T-helper 1 cell treated with Interleukin-12 subunit alpha and Interleukin-12 subunit beta and Interleukin-4 antibody, amounts not matched to agents 30 μg/mL and 1 μg/mL, for 36 hours (primary cell): Measurements from ENCODE around the gene KCNA3.

Experiments
- H3K27ac Mint-ChIP-seq: one replicate; pipeline ENCODE4 v1.8.0; 2021; ENCODE audit warnings: mild to moderate bottlenecking, mixed read lengths
- H3K27me3 Mint-ChIP-seq: one replicate; pipeline ENCODE4 v1.8.0; 2021; ENCODE audit warnings: low read depth, mixed read lengths
- H3K36me3 Mint-ChIP-seq: one replicate; pipeline ENCODE4 v1.8.0; 2021; ENCODE audit warnings: low read depth, mixed read lengths
- H3K4me1 Mint-ChIP-seq: one replicate; pipeline ENCODE4 v1.8.0; 2021; ENCODE audit warnings: low read depth, mixed read lengths
- H3K4me3 Mint-ChIP-seq: one replicate; pipeline ENCODE4 v1.8.0; 2021; ENCODE audit warnings: mild to moderate bottlenecking, moderate library complexity, mixed read lengths
- H3K9me3 Mint-ChIP-seq: one replicate; pipeline ENCODE4 v1.8.0; 2021; ENCODE audit warnings: mixed read lengths

KCNA3 gene

GRCh38 chr1:110674337-110675059, at the start of gene KCNA3:
TSS of gene KCNA3 (minus strand) at chr1:110674940. CDS start at chr1:110674809, 131 bp downstream.
- H3K36me3 Mint-ChIP-seq: peaks cover 53% of the 10 kb centered on the region
- no peaks in the 10 kb centered on the region for H3K9me3 Mint-ChIP-seq
- peaks cover 38% of the 10 kb centered on the region for H3K4me1 Mint-ChIP-seq
- H3K27ac Mint-ChIP-seq: peak within 1 kb of the TSS; percentile 93
- H3K27me3 Mint-ChIP-seq: no peaks in the 10 kb centered on the region
- H3K4me3 Mint-ChIP-seq: peak within 1 kb of the TSS; percentile 95

- Mint-ChIP-seq H3K4me1 (peaks cover 20% of the 10 kb centered on the region), H3K36me3 (no peaks in the 10 kb centered on the region), H3K9me3 (no peaks in the 10 kb centered on the region), H3K4me3 (no peak overlapping the region), H3K27me3 (peaks cover 4% of the 10 kb centered on the region), H3K27ac (no peak overlapping the region)
These were observed 48.1 kb upstream of the KCNA3 start for GRCh38 chr1:110722807-110723206.

DNA sequence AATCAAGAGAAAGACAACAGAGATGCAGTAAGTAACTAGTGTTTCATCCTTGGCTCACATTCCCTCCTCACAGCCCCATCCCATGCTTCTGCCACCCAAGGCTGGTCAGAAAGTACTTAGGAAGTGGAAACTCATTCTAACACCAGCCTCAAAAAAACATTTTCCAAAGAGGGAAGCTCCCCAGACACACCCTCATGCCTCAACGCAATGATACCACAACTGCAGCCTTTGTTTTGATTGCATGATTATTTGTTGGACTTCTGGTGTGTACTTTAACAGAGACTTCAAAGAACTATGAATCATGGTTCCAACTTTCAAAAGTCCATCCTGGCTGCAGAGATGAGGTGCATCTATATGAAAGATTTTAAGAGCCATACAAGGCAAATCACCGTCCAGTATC, 45.2 kb upstream of the KCNA3 start:
- no peak overlapping the region for H3K4me3 Mint-ChIP-seq

GRCh38 chr1:110718452-110718851, 43.7 kb upstream of the KCNA3 start:
- Mint-ChIP-seq H3K27me3 (peaks cover 5% of the 10 kb centered on the region), H3K4me3 (no peak overlapping the region), H3K9me3 (no peaks in the 10 kb centered on the region)

More for the DNA sequence above, 45.2 kb upstream of the KCNA3 start:
- Mint-ChIP-seq H3K27ac (no peak overlapping the region), H3K36me3 (no peaks in the 10 kb centered on the region), H3K9me3 (no peaks in the 10 kb centered on the region), H3K27me3 (peaks cover 5% of the 10 kb centered on the region), H3K4me1 (no peaks in the 10 kb centered on the region)

GRCh38 chr1:110717179-110717578, 42.4 kb upstream of the KCNA3 start:
- Mint-ChIP-seq H3K27me3 (peaks cover 5% of the 10 kb centered on the region), H3K4me3 (no peak overlapping the region), H3K36me3 (peaks cover 2% of the 10 kb centered on the region), H3K4me1 (peaks cover 10% of the 10 kb centered on the region), H3K9me3 (no peaks in the 10 kb centered on the region), H3K27ac (no peak overlapping the region)

More at GRCh38 chr1:110718452-110718851, 43.7 kb upstream of the KCNA3 start:
- no peaks in the 10 kb centered on the region for H3K36me3 Mint-ChIP-seq
- no peak overlapping the region for H3K27ac Mint-ChIP-seq
- H3K4me1 Mint-ChIP-seq: peaks cover 2% of the 10 kb centered on the region

GRCh38 chr1:110714374-110714995, 39.7 kb upstream of the KCNA3 start:
- H3K36me3 Mint-ChIP-seq: peaks cover 2% of the 10 kb centered on the region
- H3K9me3 Mint-ChIP-seq: peaks cover 5% of the 10 kb centered on the region
- peaks cover 5% of the 10 kb centered on the region for H3K27me3 Mint-ChIP-seq
- no peak overlapping the region for H3K27ac Mint-ChIP-seq
- no peak overlapping the region for H3K4me3 Mint-ChIP-seq
- peaks cover 16% of the 10 kb centered on the region for H3K4me1 Mint-ChIP-seq

- Mint-ChIP-seq H3K27me3 (peaks cover 5% of the 10 kb centered on the region), H3K4me3 (no peak overlapping the region), H3K27ac (peak overlapping the region; percentile 21), H3K36me3 (peaks cover 2% of the 10 kb centered on the region), H3K4me1 (peaks cover 16% of the 10 kb centered on the region), H3K9me3 (peaks cover 5% of the 10 kb centered on the region)
These were observed 38.5 kb upstream of the KCNA3 start for GRCh38 chr1:110713221-110713620.

GRCh38 chr1:110710314-110710713, 35.6 kb upstream of the KCNA3 start:
- no peak overlapping the region for H3K27ac Mint-ChIP-seq
- H3K9me3 Mint-ChIP-seq: peaks cover 5% of the 10 kb centered on the region
- no peak overlapping the region for H3K4me3 Mint-ChIP-seq
- H3K36me3 Mint-ChIP-seq: peaks cover 2% of the 10 kb centered on the region
- peaks cover 16% of the 10 kb centered on the region for H3K4me1 Mint-ChIP-seq
- peaks cover 9% of the 10 kb centered on the region for H3K27me3 Mint-ChIP-seq

GRCh38 chr1:110708974-110709440, 34.3 kb upstream of the KCNA3 start:
- no peak overlapping the region for H3K4me3 Mint-ChIP-seq
- H3K27ac Mint-ChIP-seq: no peak overlapping the region

DNA sequence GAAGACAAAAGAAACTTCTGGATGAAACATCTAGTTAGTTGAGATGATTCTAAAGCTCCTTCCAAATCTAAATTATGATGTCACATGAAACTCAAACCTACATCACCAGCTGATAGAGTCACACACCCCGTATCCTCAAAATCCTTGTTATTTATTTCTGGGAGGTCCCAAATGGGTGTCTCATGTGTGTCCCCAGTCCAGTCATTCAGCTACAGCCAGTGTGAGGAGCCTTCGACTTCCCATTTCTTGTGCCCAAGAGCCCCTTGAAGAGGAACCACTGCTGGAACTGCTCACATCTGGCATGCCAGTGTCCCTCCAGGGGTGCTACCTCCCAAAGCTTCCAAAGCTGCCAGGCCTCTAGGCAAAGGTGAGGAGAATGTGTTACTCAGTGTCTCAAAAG, 32.5 kb upstream of the KCNA3 start:
- Mint-ChIP-seq H3K4me1 (peaks cover 6% of the 10 kb centered on the region), H3K27me3 (peaks cover 9% of the 10 kb centered on the region), H3K9me3 (peaks cover 5% of the 10 kb centered on the region), H3K36me3 (peaks cover 1% of the 10 kb centered on the region), H3K27ac (no peak overlapping the region), H3K4me3 (no peak overlapping the region)

More at GRCh38 chr1:110708974-110709440, 34.3 kb upstream of the KCNA3 start:
- Mint-ChIP-seq H3K9me3 (peaks cover 5% of the 10 kb centered on the region), H3K36me3 (peaks cover 2% of the 10 kb centered on the region), H3K4me1 (peaks cover 16% of the 10 kb centered on the region), H3K27me3 (peaks cover 9% of the 10 kb centered on the region)

- H3K4me3 Mint-ChIP-seq: no peak overlapping the region
- peaks cover 5% of the 10 kb centered on the region for H3K9me3 Mint-ChIP-seq
- H3K27me3 Mint-ChIP-seq: peaks cover 9% of the 10 kb centered on the region
- peaks cover 1% of the 10 kb centered on the region for H3K36me3 Mint-ChIP-seq
- peaks cover 2% of the 10 kb centered on the region for H3K4me1 Mint-ChIP-seq
- H3K27ac Mint-ChIP-seq: no peak overlapping the region
These were observed 31.9 kb upstream of the KCNA3 start for GRCh38 chr1:110706621-110707020.

- Mint-ChIP-seq H3K9me3 (peaks cover 4% of the 10 kb centered on the region), H3K27ac (no peak overlapping the region), H3K36me3 (peaks cover 3% of the 10 kb centered on the region), H3K27me3 (peaks cover 6% of the 10 kb centered on the region), H3K4me1 (peaks cover 3% of the 10 kb centered on the region), H3K4me3 (no peak overlapping the region)
These were observed 27.5 kb upstream of the KCNA3 start for GRCh38 chr1:110702260-110702659.

GRCh38 chr1:110700767-110701166, 26.0 kb upstream of the KCNA3 start:
- H3K4me3 Mint-ChIP-seq: no peak overlapping the region
- no peak overlapping the region for H3K27ac Mint-ChIP-seq
- peaks cover 3% of the 10 kb centered on the region for H3K36me3 Mint-ChIP-seq
- peaks cover 7% of the 10 kb centered on the region for H3K4me1 Mint-ChIP-seq
- peaks cover 4% of the 10 kb centered on the region for H3K27me3 Mint-ChIP-seq
- peaks cover 4% of the 10 kb centered on the region for H3K9me3 Mint-ChIP-seq

GRCh38 chr1:110697606-110698005, 22.9 kb upstream of the KCNA3 start:
- Mint-ChIP-seq H3K4me3 (no peak overlapping the region), H3K36me3 (peaks cover 1% of the 10 kb centered on the region), H3K9me3 (peaks cover 4% of the 10 kb centered on the region), H3K27me3 (peaks cover 4% of the 10 kb centered on the region), H3K4me1 (peaks cover 7% of the 10 kb centered on the region), H3K27ac (no peak overlapping the region)

GRCh38 chr1:110696818-110697217, 22.1 kb upstream of the KCNA3 start:
- Mint-ChIP-seq H3K27me3 (peaks cover 4% of the 10 kb centered on the region), H3K4me1 (peaks cover 7% of the 10 kb centered on the region), H3K9me3 (peaks cover 4% of the 10 kb centered on the region), H3K27ac (no peak overlapping the region), H3K4me3 (no peak overlapping the region), H3K36me3 (peaks cover 1% of the 10 kb centered on the region)
